GM12878 (cell line): ENCODE data around the gene OR7A17.

Source experiments
- CHD1 ChIP-seq: IDR thresholded peaks from 2 replicates; pipeline ENCODE4 v1.6.1; 2012; ENCODE audit warnings: low read depth, low read length, improper control_type of control experiment
- NBN ChIP-seq: fragments of 450-650 bp; IDR thresholded peaks from 2 replicates; pipeline ENCODE4 v1.6.1; 2016
- PKNOX1 ChIP-seq: fragments of 450-650 bp; IDR thresholded peaks from 2 replicates; pipeline ENCODE4 v1.6.1; 2016; ENCODE audit warnings: mild to moderate bottlenecking
- POLR2A ChIP-seq: IDR thresholded peaks from 2 replicates; pipeline ENCODE4 v1.6.1; 2011; ENCODE audit warnings: low read depth, mild to moderate bottlenecking, low read length
- RAD21 ChIP-seq: IDR thresholded peaks from 2 replicates; pipeline ENCODE4 v1.6.1; 2011; ENCODE audit warnings: mild to moderate bottlenecking, low read depth, low read length, moderate library complexity; ENCODE audit not compliant: insufficient read depth
- TCF3 ChIP-seq: IDR thresholded peaks from 2 replicates; pipeline ENCODE4 v1.6.1; 2012; ENCODE audit warnings: low read depth, mild to moderate bottlenecking, low read length, borderline replicate concordance; ENCODE audit not compliant: insufficient read depth
- TF ChIP-seq, protein P1 (sequence below), 3 experiments: IDR thresholded peaks in 2 of 3; conservative IDR thresholded peaks in 1 of 3; 2 replicates each; pipeline ENCODE4 v1.5.1; 2011; ENCODE audit warnings: low read depth in 3 of 3, low read length in 3 of 3, mild to moderate bottlenecking in 3 of 3, control low read depth in 2 of 3, moderate library complexity in 2 of 3, inconsistent platforms in 1 of 3, mixed read lengths in 1 of 3; ENCODE audit not compliant: control insufficient read depth in 2 of 3, insufficient read depth in 1 of 3; ENCODE audit errors: extremely low read depth in 1 of 3
- TF ChIP-seq, protein P2 (sequence below): IDR thresholded peaks from 2 replicates; pipeline ENCODE4 v1.6.1; 2011; ENCODE audit warnings: low read depth, low read length, improper control_type of control experiment, borderline replicate concordance

DNA sequence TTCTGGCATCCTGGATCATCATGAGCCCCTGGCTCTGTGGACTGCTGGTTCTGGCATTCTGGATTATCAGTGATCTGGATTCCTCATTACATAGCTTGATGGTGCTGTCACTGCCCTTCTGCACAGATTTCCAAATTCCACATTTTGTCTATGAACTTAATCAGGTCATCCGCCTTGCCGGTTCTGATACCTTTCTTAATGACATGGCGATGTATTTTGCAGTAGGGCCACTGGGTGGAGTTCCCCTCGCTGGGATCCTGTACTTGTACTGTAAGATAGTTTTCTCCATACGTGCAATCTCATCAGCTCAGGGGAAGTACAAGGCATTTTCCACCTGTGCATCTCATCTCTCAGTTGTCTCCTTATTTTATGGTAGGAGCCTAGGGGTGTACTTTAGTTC lies 30.9 kb upstream of the OR7A17 start:
- TF ChIP-seq, protein P1, sequence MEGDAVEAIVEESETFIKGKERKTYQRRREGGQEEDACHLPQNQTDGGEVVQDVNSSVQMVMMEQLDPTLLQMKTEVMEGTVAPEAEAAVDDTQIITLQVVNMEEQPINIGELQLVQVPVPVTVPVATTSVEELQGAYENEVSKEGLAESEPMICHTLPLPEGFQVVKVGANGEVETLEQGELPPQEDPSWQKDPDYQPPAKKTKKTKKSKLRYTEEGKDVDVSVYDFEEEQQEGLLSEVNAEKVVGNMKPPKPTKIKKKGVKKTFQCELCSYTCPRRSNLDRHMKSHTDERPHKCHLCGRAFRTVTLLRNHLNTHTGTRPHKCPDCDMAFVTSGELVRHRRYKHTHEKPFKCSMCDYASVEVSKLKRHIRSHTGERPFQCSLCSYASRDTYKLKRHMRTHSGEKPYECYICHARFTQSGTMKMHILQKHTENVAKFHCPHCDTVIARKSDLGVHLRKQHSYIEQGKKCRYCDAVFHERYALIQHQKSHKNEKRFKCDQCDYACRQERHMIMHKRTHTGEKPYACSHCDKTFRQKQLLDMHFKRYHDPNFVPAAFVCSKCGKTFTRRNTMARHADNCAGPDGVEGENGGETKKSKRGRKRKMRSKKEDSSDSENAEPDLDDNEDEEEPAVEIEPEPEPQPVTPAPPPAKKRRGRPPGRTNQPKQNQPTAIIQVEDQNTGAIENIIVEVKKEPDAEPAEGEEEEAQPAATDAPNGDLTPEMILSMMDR (IDR thresholded peaks at IDR 0.05 in 2 of 3, conservative IDR thresholded peaks at IDR 0.05 in 1 of 3; ENCODE audit: control insufficient read depth in 2 of 3, extremely low read depth in 1 of 3, insufficient read depth in 1 of 3, low read depth in 3 of 3, low read length in 3 of 3): no peak
- TF ChIP-seq, protein P2, sequence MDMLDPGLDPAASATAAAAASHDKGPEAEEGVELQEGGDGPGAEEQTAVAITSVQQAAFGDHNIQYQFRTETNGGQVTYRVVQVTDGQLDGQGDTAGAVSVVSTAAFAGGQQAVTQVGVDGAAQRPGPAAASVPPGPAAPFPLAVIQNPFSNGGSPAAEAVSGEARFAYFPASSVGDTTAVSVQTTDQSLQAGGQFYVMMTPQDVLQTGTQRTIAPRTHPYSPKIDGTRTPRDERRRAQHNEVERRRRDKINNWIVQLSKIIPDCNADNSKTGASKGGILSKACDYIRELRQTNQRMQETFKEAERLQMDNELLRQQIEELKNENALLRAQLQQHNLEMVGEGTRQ: no peak
- TF ChIP-seq PKNOX1: no peak
- TF ChIP-seq NBN: no peak
- TF ChIP-seq POLR2A: no peak
- TF ChIP-seq RAD21: peak; percentile 58
- TF ChIP-seq TCF3: no peak
- TF ChIP-seq CHD1: no peak
